ENCODE data around the gene INPP5A.

Gene INPP5A

DNA sequence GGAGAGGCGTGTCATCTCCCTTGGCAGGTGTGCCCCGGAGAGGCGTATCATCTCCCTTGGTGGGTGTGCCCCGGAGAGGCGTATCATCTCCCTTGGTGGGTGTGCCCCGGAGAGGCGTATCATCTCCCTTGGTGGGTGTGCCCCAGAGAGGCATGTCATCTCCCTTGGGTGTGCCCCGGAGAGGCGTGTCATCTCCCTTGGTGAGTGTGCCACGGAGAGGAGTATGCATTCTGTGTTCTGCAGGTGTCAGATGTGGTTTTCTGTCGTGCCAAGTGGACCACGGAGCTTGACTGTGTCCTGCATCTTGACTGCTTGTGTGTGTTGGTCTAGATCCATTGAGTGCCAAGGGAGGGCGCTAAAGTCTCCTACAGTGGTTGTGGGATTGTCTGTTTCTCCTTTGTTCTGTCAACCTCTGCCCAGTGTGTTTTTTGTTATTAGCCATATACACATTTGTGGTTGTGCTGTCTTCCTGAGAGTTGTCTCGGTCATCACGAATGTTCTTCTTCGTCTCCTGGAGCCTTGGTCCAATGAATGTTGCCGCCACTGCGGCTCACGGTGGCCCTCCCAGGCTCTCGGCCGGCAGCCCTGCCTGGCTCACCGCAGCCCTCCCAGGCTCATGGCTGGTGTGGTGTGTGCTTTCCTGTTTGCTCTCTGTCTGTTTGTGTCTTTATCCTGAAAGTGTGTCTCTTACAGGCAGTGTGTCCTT lies 96.8 kb downstream of the INPP5A start:
- no peak for DNase-seq

- no peak for DNase-seq
These were observed 97.3 kb downstream of the INPP5A start for GRCh38 chr10:132634947-132635271.

DNA sequence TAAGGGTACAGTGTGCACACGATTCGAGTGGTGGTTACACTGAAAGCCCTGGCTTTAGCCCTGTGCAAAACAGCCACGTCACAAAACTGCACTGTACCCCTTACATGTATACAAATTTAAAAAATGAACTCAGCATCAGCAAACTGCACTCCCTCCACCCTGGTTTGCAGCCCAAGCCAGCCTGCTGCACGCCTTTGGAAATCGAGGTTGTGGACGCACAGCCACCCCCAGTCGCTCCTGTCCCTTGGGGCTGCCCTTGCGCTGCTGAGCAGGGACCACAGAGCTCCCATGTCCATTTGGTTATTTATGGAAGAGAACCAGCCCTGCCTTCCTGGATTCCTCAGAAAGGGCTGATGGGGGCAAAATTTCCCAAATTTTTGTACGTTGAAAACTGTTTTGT lies 98.8 kb downstream of the INPP5A start:
- no peak for DNase-seq

DNA sequence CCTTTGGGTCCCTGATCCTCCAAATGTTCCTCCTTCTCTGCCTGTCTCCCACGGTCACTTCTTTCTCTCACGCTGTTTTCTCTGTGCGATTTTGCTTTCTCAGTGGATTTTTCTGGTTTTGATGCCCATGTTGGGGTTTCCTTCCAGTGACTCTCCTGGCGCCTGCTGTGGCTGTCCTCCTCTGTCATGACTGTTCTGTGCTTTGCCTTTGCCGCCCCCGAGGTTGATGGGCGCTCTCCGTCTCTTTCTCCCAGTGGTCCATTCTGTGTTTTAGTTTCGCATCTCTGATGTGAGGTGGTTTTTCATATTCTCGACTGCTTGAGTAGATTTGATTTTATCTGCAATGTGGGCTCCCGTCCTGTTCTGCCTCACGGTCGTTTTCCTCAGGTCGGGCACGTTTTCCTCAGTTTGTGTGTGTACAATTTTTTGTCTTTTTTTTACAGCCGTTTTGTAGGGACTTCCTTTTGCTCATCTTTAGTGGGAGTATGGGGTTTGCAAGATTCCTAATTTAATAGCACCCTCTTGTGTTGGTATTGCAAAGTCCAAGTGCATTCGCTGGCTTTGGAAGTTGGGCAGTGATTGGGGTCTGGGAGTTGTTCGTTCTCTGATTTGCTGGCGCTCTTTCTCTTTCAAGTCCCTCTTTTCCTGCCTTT lies 100.0 kb downstream of the INPP5A start:
- DNase-seq: no peak

DNA sequence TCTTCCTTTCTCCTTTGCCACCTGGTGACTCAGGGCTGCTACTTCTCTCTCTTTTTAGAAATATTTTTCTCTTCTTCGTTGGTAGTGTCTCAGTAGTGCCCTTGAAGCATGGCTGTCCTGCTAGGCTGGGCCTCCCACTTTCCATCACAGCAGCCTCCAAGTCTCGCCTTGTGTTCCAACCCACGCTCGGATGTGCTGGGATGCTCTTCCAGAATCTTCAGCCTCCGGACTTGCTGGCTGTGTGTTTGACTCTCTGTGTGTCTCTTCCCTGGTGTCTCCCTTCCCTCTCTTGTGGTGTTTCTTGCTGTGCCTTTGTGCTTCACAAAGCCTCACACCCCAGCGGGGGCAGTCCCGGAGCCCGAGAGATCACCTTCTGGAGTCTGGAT lies 100.5 kb downstream of the INPP5A start:
- DNase-seq: no peak

DNA sequence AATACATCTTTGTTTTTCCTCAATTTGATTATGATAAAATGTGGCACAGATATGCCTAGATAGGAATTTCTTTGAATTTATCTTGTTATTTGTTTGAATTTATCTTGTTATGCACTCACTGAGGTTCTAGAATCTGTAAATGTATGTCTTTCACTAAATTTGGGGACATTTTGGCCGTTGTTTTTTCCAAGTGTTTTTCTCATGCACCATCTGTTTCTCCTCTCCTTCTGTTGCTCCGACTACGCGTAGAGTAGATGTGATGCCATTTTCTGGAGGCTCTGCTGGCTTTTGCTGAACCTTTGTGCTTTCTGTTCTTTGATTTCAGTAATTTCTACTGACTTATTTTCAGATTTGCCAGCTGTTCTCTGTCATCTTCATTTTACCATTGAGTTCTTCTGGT lies 101.9 kb downstream of the INPP5A start:
- no peak for DNase-seq

GRCh38 chr10:132640326-132641125 lies 102.9 kb downstream of the INPP5A start:
- no peak for DNase-seq

GRCh38 chr10:132641401-132641800 lies 103.8 kb downstream of the INPP5A start:
- no peak for DNase-seq

DNA sequence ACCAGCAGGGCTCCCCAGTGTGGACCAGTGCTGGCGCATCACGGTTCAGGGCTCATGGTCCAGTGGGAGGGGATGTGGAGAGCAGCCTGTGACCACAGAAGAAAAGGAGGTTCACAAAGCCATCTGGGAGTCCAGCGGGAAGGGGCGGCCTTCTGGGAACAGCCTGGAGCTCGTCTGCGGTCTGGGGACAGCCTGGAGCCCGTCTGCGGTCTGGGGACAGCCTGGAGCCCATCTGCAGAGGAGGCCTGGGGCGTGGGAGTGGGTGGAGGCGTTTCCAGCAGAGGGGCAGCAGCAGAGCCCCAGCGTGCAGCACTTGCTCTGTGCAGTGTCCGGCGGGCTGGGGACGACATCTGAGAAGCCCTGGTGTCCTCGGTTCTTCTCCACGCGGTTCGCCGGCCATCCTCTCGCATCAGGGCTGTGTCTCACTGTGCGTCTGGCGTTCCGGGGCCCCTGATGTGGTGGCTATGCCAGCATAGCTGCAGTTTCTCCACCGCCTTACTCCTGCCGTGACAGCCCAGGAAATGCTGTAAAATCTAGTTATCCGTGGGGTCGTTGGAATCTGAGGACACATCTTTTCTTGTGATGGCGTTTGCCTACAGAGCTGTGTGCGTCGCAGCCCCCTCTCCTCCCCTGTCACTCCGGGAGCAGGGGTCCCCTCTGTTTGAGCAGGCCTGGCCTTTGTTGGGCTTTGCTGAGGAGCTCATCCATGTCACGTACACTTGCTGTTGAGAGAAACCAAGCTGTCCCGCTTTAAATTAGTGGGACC lies 104.6 kb downstream of the INPP5A start:
- no peak for DNase-seq

DNA sequence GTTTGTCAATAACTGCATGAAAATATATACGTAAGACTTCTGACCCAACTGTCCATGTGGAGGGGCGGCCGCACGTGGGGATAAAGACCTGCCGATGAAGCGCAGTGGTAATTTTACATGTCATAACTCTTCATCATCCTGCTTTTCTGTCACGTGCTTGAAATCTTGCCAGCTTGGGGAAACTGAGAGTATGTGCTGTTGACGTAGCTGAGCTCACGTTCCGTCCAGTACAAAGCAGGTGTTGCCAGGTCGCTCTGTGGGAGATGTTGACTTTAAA lies 105.1 kb downstream of the INPP5A start:
- no peak for DNase-seq

DNA sequence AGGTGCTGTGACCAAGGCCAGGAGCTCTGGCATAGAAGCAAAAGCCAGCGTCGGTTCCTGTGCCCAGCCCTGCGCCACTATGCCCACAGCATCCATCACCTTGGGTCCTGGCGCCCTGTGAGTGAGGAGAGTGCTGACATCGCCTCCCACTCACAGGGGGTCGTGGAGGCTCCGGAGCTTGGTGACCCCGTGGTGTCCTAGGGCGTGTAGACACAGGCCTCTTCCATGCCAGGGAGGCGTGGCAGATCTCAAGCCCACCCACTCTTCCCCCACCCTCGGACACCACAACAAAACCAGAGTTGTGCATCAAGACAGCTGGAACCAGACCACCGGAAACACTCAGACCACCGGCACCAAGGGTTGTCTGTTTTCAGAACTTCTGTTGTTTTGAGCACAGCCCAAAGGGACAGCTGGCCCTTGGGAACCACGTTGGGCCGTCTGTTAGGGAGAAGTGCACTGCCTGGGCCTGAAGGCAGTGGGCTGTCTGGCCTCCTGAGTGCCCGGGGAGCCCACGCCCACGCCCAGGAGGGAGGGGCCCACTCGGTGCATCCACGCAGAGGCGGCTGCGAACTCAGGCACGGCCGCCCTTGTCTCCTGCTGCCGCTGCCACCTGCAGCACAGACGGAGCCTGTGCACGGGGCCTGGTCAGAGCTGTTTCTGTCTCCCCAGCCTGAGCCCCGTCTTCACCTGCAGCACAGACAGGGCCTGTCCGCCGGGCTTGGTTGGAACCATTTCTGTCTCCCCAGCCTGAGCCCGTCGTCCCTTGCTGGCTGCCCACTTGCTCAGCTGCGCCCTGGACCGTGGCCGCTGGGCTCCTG lies 106.3 kb downstream of the INPP5A start:
- DNase-seq: no peak

DNA sequence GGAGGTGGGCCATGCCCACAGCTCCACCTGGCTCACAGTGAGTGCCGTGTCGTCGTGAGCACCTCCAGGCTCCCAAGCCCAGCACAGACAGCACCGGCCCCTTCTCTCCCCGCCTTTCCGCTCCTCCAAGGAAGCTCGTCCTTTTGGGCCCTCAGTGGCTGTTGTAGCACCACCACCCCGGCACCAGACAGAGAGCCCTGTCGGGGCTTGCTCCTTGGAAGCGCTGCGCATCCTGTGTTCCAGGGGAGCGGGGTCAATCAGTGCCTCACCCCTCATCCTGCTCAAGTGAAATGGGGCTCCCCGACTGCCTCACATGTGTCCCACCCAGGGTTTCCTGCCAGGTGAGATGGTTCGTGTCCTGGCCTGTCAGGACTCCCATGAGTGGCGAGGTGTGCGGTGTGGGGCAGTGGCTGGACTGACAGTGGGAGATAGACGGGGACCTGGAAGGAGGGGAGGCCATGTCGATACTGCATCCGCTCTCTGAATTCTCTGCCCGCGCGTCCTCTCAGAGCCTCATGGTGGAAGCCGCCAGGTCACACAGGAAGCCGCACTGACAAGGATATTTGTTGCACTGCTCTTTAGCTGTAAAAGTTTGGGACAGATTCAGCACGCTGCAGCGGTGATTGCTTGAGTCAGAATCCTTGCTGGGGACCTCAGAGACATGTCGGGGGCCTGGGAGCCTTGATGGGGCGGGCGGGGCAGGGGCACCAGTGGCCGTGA lies 107.1 kb downstream of the INPP5A start:
- DNase-seq: no peak

DNA sequence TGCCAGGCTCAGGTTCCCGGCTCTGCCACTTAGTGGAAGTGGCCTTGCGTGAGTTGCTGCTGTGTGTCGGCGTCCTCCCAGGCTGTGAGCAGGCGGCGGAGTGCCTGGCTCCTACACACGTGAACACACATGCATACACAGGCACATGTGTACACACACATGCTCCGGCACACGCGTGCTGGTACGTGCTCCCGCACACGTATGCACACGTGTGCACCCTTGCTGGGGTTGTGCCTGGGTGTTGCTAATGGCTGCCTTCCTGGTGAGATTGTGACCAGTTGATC lies 107.6 kb downstream of the INPP5A start:
- no peak for DNase-seq

GRCh38 chr10:132645630-132646442 lies 108.2 kb downstream of the INPP5A start:
- no peak for DNase-seq

DNA sequence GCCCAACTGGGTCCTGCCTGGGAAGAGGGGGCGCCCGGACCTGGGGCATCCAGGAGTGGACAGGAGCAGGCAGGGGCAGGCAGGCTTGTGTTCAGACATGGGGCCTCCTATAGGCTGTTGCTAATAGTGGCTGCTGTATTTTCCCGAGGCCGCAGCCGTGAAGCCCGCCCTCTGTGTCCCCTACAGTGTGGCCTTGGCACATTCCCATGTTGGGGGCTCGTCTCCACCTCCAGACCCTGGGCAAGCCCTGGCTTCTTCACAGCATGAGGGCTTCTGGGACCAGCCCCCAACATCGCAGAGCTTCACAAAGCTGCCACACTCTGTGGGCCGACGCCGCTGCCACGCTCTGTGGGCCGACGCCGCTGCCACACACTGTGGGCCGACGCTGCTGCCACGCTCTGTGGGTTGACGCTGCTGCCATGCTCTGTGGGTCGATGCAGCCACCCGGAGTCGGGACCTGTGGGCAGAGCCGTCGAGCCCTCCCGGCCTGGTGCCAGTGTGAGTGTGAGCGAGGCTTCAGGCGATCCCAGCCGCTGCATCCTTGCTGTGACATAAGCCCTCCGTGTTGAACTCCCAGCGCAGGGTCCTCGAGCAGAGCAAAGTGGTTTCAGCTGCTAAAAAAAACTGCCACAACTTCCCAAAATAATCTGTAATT lies 109.0 kb downstream of the INPP5A start:
- no peak for DNase-seq

DNA sequence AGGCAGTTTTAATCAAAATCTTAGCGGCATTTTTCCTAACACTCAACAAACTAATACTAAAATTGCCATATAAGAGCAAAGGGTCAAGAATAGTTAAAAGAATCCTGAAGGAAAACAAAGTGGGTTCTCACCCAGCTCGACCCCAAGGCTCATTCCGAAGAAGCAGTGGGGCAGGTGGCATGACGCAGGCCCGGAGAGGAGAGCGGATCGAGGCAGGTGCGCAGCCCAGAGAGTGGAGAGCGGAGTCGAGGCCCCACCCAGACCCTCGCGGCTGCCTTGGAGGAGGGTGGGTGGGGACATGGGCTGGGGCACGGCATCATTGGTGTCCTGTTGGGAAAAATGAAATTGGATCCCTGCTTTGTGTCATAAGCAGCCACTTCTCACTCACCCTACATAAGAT lies 109.8 kb downstream of the INPP5A start:
- DNase-seq: no peak

DNA sequence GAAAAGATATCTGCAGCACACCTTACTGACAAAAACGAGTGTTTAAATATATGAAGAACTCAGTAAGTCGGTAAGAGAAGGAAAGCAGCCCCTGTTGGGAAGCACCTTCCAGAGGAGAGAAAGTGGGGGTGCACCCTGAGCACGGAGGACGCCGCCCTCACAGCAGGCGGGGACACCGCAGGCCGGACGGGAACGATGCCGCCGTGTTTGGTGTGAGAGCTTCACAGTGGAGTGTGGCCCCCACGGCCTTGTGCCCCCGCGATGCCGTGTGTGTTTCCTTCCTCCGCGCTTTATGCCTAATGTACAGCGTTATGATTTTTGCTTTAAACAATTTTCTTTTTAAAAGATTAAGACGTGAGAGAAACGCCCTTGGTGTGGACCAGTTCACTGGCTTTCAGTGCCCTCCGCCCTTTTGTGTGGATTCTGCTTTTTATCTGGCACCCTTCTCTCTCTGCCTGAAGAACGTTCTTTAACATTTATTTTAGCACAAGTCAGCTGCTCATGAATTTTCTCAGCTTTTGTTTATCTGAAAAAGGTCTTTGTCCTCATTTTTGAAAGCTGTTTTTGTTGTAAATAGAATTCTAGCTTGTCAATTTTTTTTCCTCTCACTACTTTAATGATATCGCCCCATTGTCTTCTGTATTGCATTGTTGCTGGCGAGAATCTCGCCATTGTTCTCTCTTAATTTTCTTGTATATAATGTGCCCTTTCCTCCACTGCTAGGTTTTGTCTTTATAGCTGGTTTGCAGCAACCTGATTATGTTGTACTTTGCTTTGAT lies 110.7 kb downstream of the INPP5A start:
- no peak for DNase-seq

DNA sequence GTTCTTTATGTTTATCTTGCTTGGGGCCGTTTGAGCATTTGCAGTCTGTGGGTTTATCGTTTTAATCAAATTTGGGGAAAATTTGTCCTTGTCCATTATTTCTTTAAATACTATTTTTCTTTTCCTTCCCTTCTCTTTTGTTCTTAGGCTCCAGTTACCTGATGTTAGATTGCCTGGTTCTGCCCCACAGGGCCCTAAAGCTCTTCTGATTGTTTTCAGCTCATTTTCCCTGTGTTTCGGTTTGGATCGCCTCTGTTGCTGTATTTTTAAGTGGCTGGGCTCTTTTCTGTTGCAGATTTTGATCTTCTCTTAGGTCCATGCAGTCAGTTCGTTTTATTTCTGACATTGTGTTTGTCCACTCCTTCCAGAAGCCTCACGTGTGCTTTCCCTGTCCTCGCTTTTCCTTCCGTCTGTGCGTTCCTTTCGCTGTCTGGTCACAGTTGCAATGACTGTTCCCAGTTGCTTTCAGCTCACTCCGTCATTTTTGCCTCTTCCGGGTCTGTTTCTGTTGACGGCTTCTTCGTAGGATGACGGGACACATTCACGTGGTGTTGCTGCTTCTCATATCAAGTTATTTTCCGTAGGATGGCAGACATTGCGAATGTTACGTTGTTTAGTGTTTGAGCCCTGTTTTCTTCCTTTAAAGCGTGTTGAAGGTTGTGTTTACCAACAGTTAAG lies 111.4 kb downstream of the INPP5A start:
- DNase-seq: no peak

- no peak for DNase-seq
These were observed 112.2 kb downstream of the INPP5A start for GRCh38 chr10:132649651-132650360.
